ENCODE measurements around the gene MRM2.
A peak's percentile ranks its signal among the peaks of the same experiment; 100 is the strongest.

MRM2 gene

GRCh38 chr7:2237109-2237602, 4.8 kb downstream of the MRM2 start:
- peaks cover 15% of the 10 kb centered on the region for H3K4me1 ChIP-seq (ENCODE audit: low read depth, poor library complexity, severe bottlenecking)
- no peak overlapping the region for H3K4me3 ChIP-seq (IDR thresholded peaks at IDR 0.05; ENCODE audit: insufficient read depth, low read depth, low read length)
- H3K4me2 ChIP-seq: no peak overlapping the region
- peaks cover 6% of the 10 kb centered on the region; the same call in 1 of the 2 replicates for H3K36me3 ChIP-seq (ENCODE audit: insufficient read depth)
- no peak overlapping the region for H3K9ac ChIP-seq
- no peaks in the 10 kb centered on the region for H4K20me1 ChIP-seq (ENCODE audit: insufficient read depth)
- H3K79me2 ChIP-seq (ENCODE audit: insufficient read depth, low read depth): peaks cover 26% of the 10 kb centered on the region
- no peak overlapping the region for H2AFZ ChIP-seq (ENCODE audit: low read depth)
- TF ChIP-seq CTCF (conservative IDR thresholded peaks at IDR 0.05; ENCODE audit: low read depth, low read length): no peak
- no peaks in the 10 kb centered on the region for H3K27me3 ChIP-seq (ENCODE audit: insufficient read depth, low read depth)
- H3K27ac ChIP-seq: no peak overlapping the region

GRCh38 chr7:2233926-2234325, 8.1 kb downstream of the MRM2 start:
- Histone ChIP-seq H3K36me3 (ENCODE audit: insufficient read depth) (peaks cover 6% of the 10 kb centered on the region; the same call in 1 of the 2 replicates), H2AFZ (ENCODE audit: low read depth) (no peak overlapping the region), H3K79me2 (ENCODE audit: insufficient read depth, low read depth) (peaks cover 32% of the 10 kb centered on the region; the same call in 1 of the 2 replicates), H4K20me1 (ENCODE audit: insufficient read depth) (peaks cover 3% of the 10 kb centered on the region; the same call in 1 of the 2 replicates), H3K9ac (no peak overlapping the region), H3K4me2 (no peak overlapping the region), H3K27ac (no peak overlapping the region), H3K27me3 (ENCODE audit: insufficient read depth, low read depth) (no peaks in the 10 kb centered on the region), H3K4me3 (IDR thresholded peaks at IDR 0.05; ENCODE audit: insufficient read depth, low read depth, low read length) (no peak overlapping the region), H3K4me1 (ENCODE audit: low read depth, poor library complexity, severe bottlenecking) (peaks cover 15% of the 10 kb centered on the region)
- no peak for TF ChIP-seq CTCF (conservative IDR thresholded peaks at IDR 0.05; ENCODE audit: low read depth, low read length)

- Histone ChIP-seq H3K79me2 (ENCODE audit: insufficient read depth, low read depth) (peaks cover 37% of the 10 kb centered on the region; the same call in 1 of the 2 replicates), H3K4me1 (ENCODE audit: low read depth, poor library complexity, severe bottlenecking) (peaks cover 15% of the 10 kb centered on the region), H3K9ac (peak within 1 kb of the TSS; percentile 75), H3K36me3 (ENCODE audit: insufficient read depth) (peaks cover 3% of the 10 kb centered on the region; the same call in 1 of the 2 replicates), H2AFZ (ENCODE audit: low read depth) (peak within 1 kb of the TSS; percentile 81), H3K27ac (no peak within 1 kb of the TSS), H3K4me3 (IDR thresholded peaks at IDR 0.05; ENCODE audit: insufficient read depth, low read depth, low read length) (peak within 1 kb of the TSS; percentile 33), H3K27me3 (ENCODE audit: insufficient read depth, low read depth) (no peaks in the 10 kb centered on the region), H4K20me1 (ENCODE audit: insufficient read depth) (peaks cover 3% of the 10 kb centered on the region; the same call in 1 of the 2 replicates), H3K4me2 (peak within 1 kb of the TSS; percentile 98)
- no peak for TF ChIP-seq CTCF (conservative IDR thresholded peaks at IDR 0.05; ENCODE audit: low read depth, low read length)
These were observed 9.1 kb downstream of the MRM2 start, which contains the start of gene MAD1L1 for GRCh38 chr7:2232766-2233520. Gene MAD1L1, minus strand, starts transcription at chr7:2232945. Its CDS starts 2,812 bp downstream, at chr7:2230133.

GRCh38 chr7:2231992-2232765, 9.8 kb downstream of the MRM2 start:
- no peak for TF ChIP-seq CTCF (conservative IDR thresholded peaks at IDR 0.05; ENCODE audit: low read depth, low read length)
- Histone ChIP-seq H3K4me3 (IDR thresholded peaks at IDR 0.05; ENCODE audit: insufficient read depth, low read depth, low read length) (peak overlapping the region; percentile 33), H3K27me3 (ENCODE audit: insufficient read depth, low read depth) (no peaks in the 10 kb centered on the region), H3K4me2 (peak overlapping the region; percentile 98), H3K4me1 (ENCODE audit: low read depth, poor library complexity, severe bottlenecking) (peaks cover 15% of the 10 kb centered on the region), H3K36me3 (ENCODE audit: insufficient read depth) (peaks cover 8% of the 10 kb centered on the region; the same call in 1 of the 2 replicates), H3K27ac (no peak overlapping the region), H3K79me2 (ENCODE audit: insufficient read depth, low read depth) (peaks cover 39% of the 10 kb centered on the region; the same call in 1 of the 2 replicates), H2AFZ (ENCODE audit: low read depth) (peak overlapping the region; percentile 81), H3K9ac (peak overlapping the region; percentile 75), H4K20me1 (ENCODE audit: insufficient read depth) (peaks cover 3% of the 10 kb centered on the region; the same call in 1 of the 2 replicates)

Data from KMS-11 (cell line).